Upper lobe of left lung (tissue), 6 donors: ENCODE measurements around the gene CNN3. TPM values are rescaled to one million over a fixed set of nuclear protein-coding genes. Genes with fewer than 3 reads are reported as not detected.

Source experiments
- ATAC-seq, 2 donors: fragments of 200-7000 bp; cut with Tn5 transposase; one replicate each; pipeline ENCODE4 v1.9.1; 2022; ENCODE audit warnings: mild to moderate bottlenecking in 2 of 2, moderate library complexity in 2 of 2; ENCODE audit not compliant: low FRiP score in 2 of 2
- DNase-seq, 2 donors: peaks; one replicate each; pipeline ENCODE4 v3.0.0-alpha.2; 2019 to 2020
- H3K27ac ChIP-seq, 4 donors: fragments of 200-600 bp; sonication (generic); one replicate each; pipeline ENCODE4 v1.5.1; 2016 to 2019
- H3K27me3 ChIP-seq, 4 donors: fragments of 200-600 bp; sonication (generic); one replicate each; pipeline ENCODE4 v1.5.1; 2017 to 2019
- H3K36me3 ChIP-seq, 4 donors: fragments of 200-600 bp; sonication (generic); one replicate each; pipeline ENCODE4 v1.5.1; 2016 to 2019
- H3K4me1 ChIP-seq, 4 donors: fragments of 200-600 bp; sonication (generic); one replicate each; pipeline ENCODE4 v1.5.1; 2018 to 2019
- H3K4me3 ChIP-seq, 4 donors: fragments of 200-600 bp; sonication (generic); one replicate each; pipeline ENCODE4 v1.5.1; 2017 to 2019; ENCODE audit warnings: mild to moderate bottlenecking in 2 of 4, moderate library complexity in 1 of 4
- H3K9me3 ChIP-seq, 4 donors: fragments of 200-600 bp; sonication (generic); one replicate each; pipeline ENCODE4 v1.5.1; 2018 to 2019
- EP300 ChIP-seq, 4 donors: sonication (generic); formaldehyde crosslinking; IDR thresholded peaks; one replicate each; pipeline ENCODE4 v1.5.1; 2017; ENCODE audit warnings: antibody characterized with exemption in 4 of 4, control low read depth in 2 of 4
- POLR2A ChIP-seq, 4 donors: fragments of 450-650 bp; IDR thresholded peaks; one replicate each; pipeline ENCODE4 v1.5.1; 2016 to 2017; ENCODE audit warnings: antibody characterized with exemption in 4 of 4, mild to moderate bottlenecking in 2 of 4
- POLR2AphosphoS5 ChIP-seq, 2 donors: sonication (generic); formaldehyde crosslinking; IDR thresholded peaks; one replicate each; pipeline ENCODE4 v1.5.1; 2017; ENCODE audit warnings: antibody characterized with exemption in 2 of 2
- WGBS, 2 donors: methylation state at CpG; one replicate each; pipeline ENCODE4 v1.1.5; 2017 to 2018; 5-methylcytosine and 5-hydroxymethylcytosine counted together
- total RNA-seq, 6 donors: library from RNA; depleted of rRNA in 4 of 6; stranded (reverse); fragments of >200 nt in 4 of 6; gene quantifications; one replicate each; pipeline versions ENCODE4 v1.1.0 to v1.2.1, GENCODE V29; 2016 to 2021
- TF ChIP-seq, protein P1 (sequence below), 6 experiments: fragments of 450-650 bp in 4 of 6; fragments of 200-600 bp in 2 of 6; sonication (generic) in 2 of 6; IDR thresholded peaks; one replicate each; pipeline ENCODE4 v1.5.1; 2016 to 2019; ENCODE audit warnings: antibody characterized with exemption in 6 of 6
- donor health status: DM: no; HTN: no; CAD: no; lungs with moderate emphysema.
- donor health status: DM: no; HTN: yes; CAD: no; lungs with severe emphysema.

CNN3 gene
- total RNA-seq, 6 donors from 2014 or later = 60.8 to 209 (median 166) TPM

DNA sequence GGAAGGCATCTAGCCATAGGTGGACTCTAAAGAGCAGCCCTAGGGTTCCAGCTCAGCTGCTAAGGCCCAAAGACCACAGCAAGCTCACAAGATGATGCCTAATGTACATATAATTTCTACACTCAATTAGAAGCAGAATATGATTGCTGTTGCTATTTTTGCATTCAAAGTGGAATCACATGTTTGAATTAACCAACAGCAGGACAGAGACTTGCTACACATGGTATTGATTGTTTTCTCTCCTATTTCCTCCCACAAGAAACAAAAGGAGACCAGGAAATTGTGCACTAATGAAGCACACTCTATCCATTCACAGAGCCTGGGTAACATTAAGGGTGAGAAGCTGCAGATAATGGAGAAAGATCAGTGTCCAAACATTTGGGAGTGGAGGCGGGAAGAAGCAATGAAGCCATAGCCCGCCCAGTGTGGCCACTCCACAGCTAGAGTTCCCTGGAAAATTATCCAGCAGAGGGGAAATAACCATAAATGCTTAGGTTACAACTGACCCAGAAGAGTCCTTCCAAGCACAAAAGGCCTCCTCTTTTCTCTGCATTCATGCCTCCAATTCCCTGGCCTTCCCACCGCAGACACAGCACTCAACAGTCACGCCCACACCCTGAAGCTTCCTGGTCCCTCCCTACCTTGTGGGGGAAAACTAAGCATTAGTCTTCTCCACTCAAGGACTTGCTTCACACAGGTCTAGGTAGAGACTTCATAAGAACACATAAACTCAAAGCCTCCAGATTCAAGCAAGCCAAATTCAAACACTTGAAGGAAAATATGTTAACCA, 7.5 kb downstream of the CNN3 start:
- H3K36me3 ChIP-seq = peaks cover 0 to 2% (median 0%) of the 10 kb centered on the region in 4 donors
- WGBS, 2 donors = 65 to 77% methylated on average over 4 of the region's 4 CpGs
- DNase-seq (peak in 1 of 2 donors; percentile 45), ATAC-seq (peak in 1 of 2 donors; percentile 68)
- TF ChIP-seq, protein P1, sequence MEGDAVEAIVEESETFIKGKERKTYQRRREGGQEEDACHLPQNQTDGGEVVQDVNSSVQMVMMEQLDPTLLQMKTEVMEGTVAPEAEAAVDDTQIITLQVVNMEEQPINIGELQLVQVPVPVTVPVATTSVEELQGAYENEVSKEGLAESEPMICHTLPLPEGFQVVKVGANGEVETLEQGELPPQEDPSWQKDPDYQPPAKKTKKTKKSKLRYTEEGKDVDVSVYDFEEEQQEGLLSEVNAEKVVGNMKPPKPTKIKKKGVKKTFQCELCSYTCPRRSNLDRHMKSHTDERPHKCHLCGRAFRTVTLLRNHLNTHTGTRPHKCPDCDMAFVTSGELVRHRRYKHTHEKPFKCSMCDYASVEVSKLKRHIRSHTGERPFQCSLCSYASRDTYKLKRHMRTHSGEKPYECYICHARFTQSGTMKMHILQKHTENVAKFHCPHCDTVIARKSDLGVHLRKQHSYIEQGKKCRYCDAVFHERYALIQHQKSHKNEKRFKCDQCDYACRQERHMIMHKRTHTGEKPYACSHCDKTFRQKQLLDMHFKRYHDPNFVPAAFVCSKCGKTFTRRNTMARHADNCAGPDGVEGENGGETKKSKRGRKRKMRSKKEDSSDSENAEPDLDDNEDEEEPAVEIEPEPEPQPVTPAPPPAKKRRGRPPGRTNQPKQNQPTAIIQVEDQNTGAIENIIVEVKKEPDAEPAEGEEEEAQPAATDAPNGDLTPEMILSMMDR (IDR thresholded peaks at IDR 0.05) = no peak
- TF ChIP-seq POLR2A (IDR thresholded peaks at IDR 0.05) = no peak
- TF ChIP-seq POLR2AphosphoS5 (IDR thresholded peaks at IDR 0.05) = no peak
- no peak for TF ChIP-seq EP300 (IDR thresholded peaks at IDR 0.05)
- H3K27ac ChIP-seq = peak overlapping the region in 3 of 4 donors; percentile 24 to 46 (median 40)
- H3K9me3 ChIP-seq = no peaks in the 10 kb centered on the region
- H3K4me3 ChIP-seq = peak overlapping the region in 1 of 4 donors; percentile 13
- H3K4me1 ChIP-seq = peaks cover 54 to 88% (median 57%) of the 10 kb centered on the region in 4 donors
- H3K27me3 ChIP-seq = no peaks in the 10 kb centered on the region

DNA sequence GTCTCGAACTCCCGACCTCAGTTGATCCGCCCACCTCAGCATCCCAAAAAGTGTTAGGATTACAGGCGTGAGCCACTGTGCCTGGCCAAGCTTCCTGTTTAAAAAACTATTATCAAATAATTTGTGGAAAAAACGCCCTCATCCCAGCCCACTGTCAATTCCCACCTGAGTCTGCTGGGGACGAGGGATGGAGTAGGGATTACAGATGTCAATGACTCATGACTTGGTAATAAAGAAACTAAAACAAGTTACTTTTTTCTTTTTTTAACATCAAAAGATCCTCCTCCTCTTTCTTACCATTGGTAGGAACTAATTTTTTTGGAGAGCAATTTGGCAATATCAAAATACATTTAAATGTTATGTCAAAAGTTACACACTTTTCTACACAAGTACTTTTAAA, 9.7 kb downstream of the CNN3 start:
- peaks cover 49 to 80% (median 60%) of the 10 kb centered on the region in 4 donors for H3K4me1 ChIP-seq
- peaks cover 0 to 2% (median 0%) of the 10 kb centered on the region in 4 donors for H3K36me3 ChIP-seq
- no peaks in the 10 kb centered on the region for H3K9me3 ChIP-seq
- no peak overlapping the region for H3K27ac ChIP-seq
- no peaks in the 10 kb centered on the region for H3K27me3 ChIP-seq
- WGBS, 2 donors = 82 to 84% methylated on average over 6 of the region's 6 CpGs
- no peak overlapping the region for H3K4me3 ChIP-seq
- DNase-seq (no peak), ATAC-seq (peak in 1 of 2 donors; percentile 14)
- TF ChIP-seq, protein P1 (IDR thresholded peaks at IDR 0.05) = no peak
- TF ChIP-seq POLR2AphosphoS5 (IDR thresholded peaks at IDR 0.05) (no peak), POLR2A (IDR thresholded peaks at IDR 0.05) (no peak), EP300 (IDR thresholded peaks at IDR 0.05) (no peak)

DNA sequence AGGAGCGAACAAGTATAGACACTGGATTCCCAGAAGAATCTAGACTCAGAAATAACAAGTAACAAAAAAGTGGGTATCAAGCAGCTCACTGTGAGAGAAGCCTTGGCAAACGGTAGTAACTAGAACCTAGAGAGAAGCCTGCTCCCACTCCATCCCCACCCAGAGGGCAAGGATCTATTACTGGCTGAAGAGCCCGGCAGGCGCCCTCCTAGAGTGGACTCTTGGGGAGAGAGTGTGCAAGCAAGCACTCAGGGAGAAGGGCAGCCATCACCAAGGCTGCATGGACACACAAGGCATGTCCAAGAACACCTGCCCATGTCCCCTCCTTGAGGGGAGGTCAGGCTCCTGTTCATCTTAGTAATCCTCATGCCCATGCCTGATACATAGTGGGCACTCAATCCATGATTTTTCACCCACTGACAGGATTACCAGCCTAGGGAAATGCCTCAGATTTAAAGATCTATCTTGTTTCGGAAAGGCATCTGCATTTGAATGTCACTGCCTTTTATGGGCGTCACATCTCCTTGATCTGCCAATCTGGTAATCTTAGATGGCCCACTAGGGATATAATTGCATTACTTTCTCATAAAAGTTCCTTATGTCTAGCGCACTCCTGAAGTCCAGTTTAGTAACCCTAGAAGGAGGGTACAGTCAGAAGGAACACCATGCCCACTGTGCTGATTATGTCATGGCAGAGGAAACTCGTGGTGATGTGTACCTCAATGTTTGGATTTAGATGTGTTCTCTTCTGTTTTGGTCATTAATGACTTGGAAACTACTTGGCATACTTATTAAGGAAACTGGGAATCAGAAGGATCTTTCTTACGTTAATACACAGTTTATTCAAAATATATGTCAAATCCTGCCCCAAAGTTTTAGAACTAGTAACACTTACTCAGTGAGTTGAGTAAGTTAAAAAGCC, 14.4 kb downstream of the CNN3 start:
- H3K4me3 ChIP-seq = no peak overlapping the region
- H3K9me3 ChIP-seq = no peaks in the 10 kb centered on the region
- ATAC-seq (peak in 1 of 2 donors; percentile 20), DNase-seq (peak in 1 of 2 donors; percentile 34)
- peak overlapping the region in 1 of 4 donors; percentile 55 for H3K27ac ChIP-seq
- 52 to 58% methylated on average over 9 of the region's 9 CpGs for WGBS, 2 donors
- TF ChIP-seq EP300 (IDR thresholded peaks at IDR 0.05) = no peak
- TF ChIP-seq POLR2A (IDR thresholded peaks at IDR 0.05) = no peak
- TF ChIP-seq POLR2AphosphoS5 (IDR thresholded peaks at IDR 0.05) = no peak
- TF ChIP-seq, protein P1 (IDR thresholded peaks at IDR 0.05) = no peak
- peaks cover 0 to 13% (median 2%) of the 10 kb centered on the region in 4 donors for H3K36me3 ChIP-seq
- peaks cover 26 to 68% (median 40%) of the 10 kb centered on the region in 4 donors for H3K4me1 ChIP-seq
- no peaks in the 10 kb centered on the region for H3K27me3 ChIP-seq

DNA sequence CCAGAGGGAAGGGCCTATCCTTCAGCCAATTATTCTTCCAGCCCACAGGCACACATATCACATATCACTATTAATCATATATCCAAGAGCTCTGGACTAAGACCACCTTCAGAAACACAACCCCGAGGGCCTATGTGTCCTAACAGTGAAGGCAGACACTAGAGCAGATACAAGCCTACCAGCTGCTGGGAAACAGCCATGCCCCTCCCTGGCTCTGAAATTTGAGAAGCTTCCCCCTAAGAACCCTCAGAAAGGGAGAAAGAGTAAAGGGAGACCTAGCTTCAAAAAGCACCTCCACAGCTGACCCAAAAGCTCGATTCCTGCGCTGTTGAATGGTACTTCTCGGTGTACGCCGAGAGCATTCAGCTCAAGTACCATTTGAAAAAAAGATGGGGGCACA, 17.4 kb downstream of the CNN3 start:
- H3K4me1 ChIP-seq = peaks cover 36 to 58% (median 48%) of the 10 kb centered on the region in 4 donors
- peaks cover 0 to 13% (median 2%) of the 10 kb centered on the region in 4 donors for H3K36me3 ChIP-seq
- ATAC-seq = no peak

More for the DNA sequence above, 17.4 kb downstream of the CNN3 start:
- Histone ChIP-seq H3K27ac (no peak overlapping the region), H3K4me3 (no peak overlapping the region), H3K27me3 (no peaks in the 10 kb centered on the region), H3K9me3 (no peaks in the 10 kb centered on the region)
- 84 to 90% methylated on average over 6 of the region's 6 CpGs for WGBS, 2 donors
- TF ChIP-seq POLR2AphosphoS5 (IDR thresholded peaks at IDR 0.05) (no peak), POLR2A (IDR thresholded peaks at IDR 0.05) (no peak), EP300 (IDR thresholded peaks at IDR 0.05) (no peak)
- TF ChIP-seq, protein P1 (IDR thresholded peaks at IDR 0.05) = no peak
- no peak for DNase-seq
